Muscle layer of colon (tissue), 2 donors: ENCODE data around the gene CEP128.

ENCODE experiments used
- H3K27ac ChIP-seq: one replicate; pipeline ENCODE4 v1.7.0; 2013; ENCODE audit warnings: low read depth, mild to moderate bottlenecking, low read length, moderate library complexity
- H3K27me3 ChIP-seq, 2 donors: one replicate each; pipeline ENCODE4 v1.7.0; 2013; ENCODE audit warnings: low read length in 2 of 2, mild to moderate bottlenecking in 2 of 2; ENCODE audit not compliant: insufficient read depth in 2 of 2, control insufficient read depth in 1 of 2
- H3K36me3 ChIP-seq: one replicate; pipeline ENCODE4 v1.7.0; 2013; ENCODE audit warnings: mild to moderate bottlenecking, low read length; ENCODE audit not compliant: insufficient read depth
- H3K4me1 ChIP-seq: one replicate; pipeline ENCODE4 v1.7.0; 2013; ENCODE audit warnings: mild to moderate bottlenecking, low read length; ENCODE audit not compliant: insufficient read depth
- H3K4me3 ChIP-seq, 2 donors: one replicate each; pipeline ENCODE4 v1.7.0; 2013; ENCODE audit warnings: low read length in 2 of 2, low read depth in 1 of 2, mild to moderate bottlenecking in 1 of 2, moderate library complexity in 1 of 2
- H3K9ac ChIP-seq: one replicate; pipeline ENCODE4 v1.7.0; 2013; ENCODE audit warnings: low read length
- H3K9me3 ChIP-seq: one replicate; pipeline ENCODE4 v1.7.0; 2013; ENCODE audit warnings: mild to moderate bottlenecking, low read length
- donor health status: abdominal sarcoma.
- donor health status: Adenocarcinoma of cecum.

Gene CEP128

GRCh38 chr14:80700601-80701000 lies 240.9 kb downstream of the CEP128 start:
- Histone ChIP-seq H3K27ac (no peak overlapping the region), H3K9ac (no peak overlapping the region), H3K36me3 (no peaks in the 10 kb centered on the region), H3K9me3 (no peaks in the 10 kb centered on the region), H3K4me1 (no peaks in the 10 kb centered on the region), H3K27me3 (no peaks in the 10 kb centered on the region), H3K4me3 (no peak overlapping the region)

GRCh38 chr14:80699861-80700260 lies 241.7 kb downstream of the CEP128 start:
- H3K36me3 ChIP-seq = no peaks in the 10 kb centered on the region
- no peaks in the 10 kb centered on the region for H3K27me3 ChIP-seq
- H3K27ac ChIP-seq = no peak overlapping the region
- no peak overlapping the region for H3K4me3 ChIP-seq
- no peaks in the 10 kb centered on the region for H3K9me3 ChIP-seq
- no peak overlapping the region for H3K9ac ChIP-seq
- no peaks in the 10 kb centered on the region for H3K4me1 ChIP-seq

- no peak overlapping the region for H3K9ac ChIP-seq
- no peaks in the 10 kb centered on the region for H3K27me3 ChIP-seq
- no peak overlapping the region for H3K4me3 ChIP-seq
- H3K27ac ChIP-seq = no peak overlapping the region
- no peaks in the 10 kb centered on the region for H3K36me3 ChIP-seq
- no peaks in the 10 kb centered on the region for H3K4me1 ChIP-seq
- no peaks in the 10 kb centered on the region for H3K9me3 ChIP-seq
These were observed 242.6 kb downstream of the CEP128 start for GRCh38 chr14:80698974-80699373.

- Histone ChIP-seq H3K9ac (no peak overlapping the region), H3K27ac (no peak overlapping the region), H3K36me3 (no peaks in the 10 kb centered on the region), H3K4me1 (no peaks in the 10 kb centered on the region), H3K4me3 (no peak overlapping the region), H3K27me3 (no peaks in the 10 kb centered on the region), H3K9me3 (no peaks in the 10 kb centered on the region)
These were observed 245.7 kb downstream of the CEP128 start for GRCh38 chr14:80695869-80696268.

- H3K9ac ChIP-seq = no peak overlapping the region
- H3K4me3 ChIP-seq = no peak overlapping the region
- H3K27ac ChIP-seq = no peak overlapping the region
- H3K4me1 ChIP-seq = no peaks in the 10 kb centered on the region
- H3K36me3 ChIP-seq = no peaks in the 10 kb centered on the region
- H3K9me3 ChIP-seq = no peaks in the 10 kb centered on the region
- H3K27me3 ChIP-seq = no peaks in the 10 kb centered on the region
These were observed 248.6 kb downstream of the CEP128 start for GRCh38 chr14:80692903-80693302.

GRCh38 chr14:80681651-80682050 lies 259.9 kb downstream of the CEP128 start:
- H3K9me3 ChIP-seq = no peaks in the 10 kb centered on the region
- no peaks in the 10 kb centered on the region for H3K4me1 ChIP-seq
- H3K9ac ChIP-seq = no peak overlapping the region
- no peak overlapping the region for H3K4me3 ChIP-seq
- H3K27ac ChIP-seq = no peak overlapping the region
- H3K36me3 ChIP-seq = no peaks in the 10 kb centered on the region
- no peaks in the 10 kb centered on the region for H3K27me3 ChIP-seq

- no peak overlapping the region for H3K9ac ChIP-seq
- H3K9me3 ChIP-seq = no peaks in the 10 kb centered on the region
- no peaks in the 10 kb centered on the region for H3K4me1 ChIP-seq
- H3K27ac ChIP-seq = no peak overlapping the region
- no peaks in the 10 kb centered on the region for H3K36me3 ChIP-seq
- H3K4me3 ChIP-seq = no peak overlapping the region
- H3K27me3 ChIP-seq = no peaks in the 10 kb centered on the region
These were observed 262.3 kb downstream of the CEP128 start for GRCh38 chr14:80679273-80679672.

- Histone ChIP-seq H3K4me1 (no peaks in the 10 kb centered on the region), H3K36me3 (no peaks in the 10 kb centered on the region), H3K9ac (no peak overlapping the region), H3K4me3 (no peak overlapping the region), H3K9me3 (no peaks in the 10 kb centered on the region), H3K27ac (no peak overlapping the region), H3K27me3 (no peaks in the 10 kb centered on the region)
These were observed 263.1 kb downstream of the CEP128 start for GRCh38 chr14:80678436-80678835.

GRCh38 chr14:80669426-80669825 lies 272.1 kb downstream of the CEP128 start:
- no peak overlapping the region for H3K4me3 ChIP-seq
- no peaks in the 10 kb centered on the region for H3K9me3 ChIP-seq
- H3K27me3 ChIP-seq = no peaks in the 10 kb centered on the region
- no peak overlapping the region for H3K27ac ChIP-seq
- no peaks in the 10 kb centered on the region for H3K36me3 ChIP-seq
- no peaks in the 10 kb centered on the region for H3K4me1 ChIP-seq
- no peak overlapping the region for H3K9ac ChIP-seq

GRCh38 chr14:80664576-80664975 lies 277.0 kb downstream of the CEP128 start:
- Histone ChIP-seq H3K9me3 (no peaks in the 10 kb centered on the region), H3K9ac (no peak overlapping the region), H3K27me3 (no peaks in the 10 kb centered on the region), H3K36me3 (no peaks in the 10 kb centered on the region), H3K4me1 (no peaks in the 10 kb centered on the region), H3K4me3 (no peak overlapping the region), H3K27ac (no peak overlapping the region)

- Histone ChIP-seq H3K27me3 (no peaks in the 10 kb centered on the region), H3K4me3 (no peak overlapping the region), H3K36me3 (no peaks in the 10 kb centered on the region)
These were observed 278.0 kb downstream of the CEP128 start for GRCh38 chr14:80663541-80663940.

GRCh38 chr14:80659783-80660182 lies 281.8 kb downstream of the CEP128 start:
- Histone ChIP-seq H3K36me3 (no peaks in the 10 kb centered on the region), H3K4me3 (no peak overlapping the region), H3K27ac (no peak overlapping the region), H3K9ac (no peak overlapping the region), H3K27me3 (no peaks in the 10 kb centered on the region), H3K9me3 (no peaks in the 10 kb centered on the region), H3K4me1 (no peaks in the 10 kb centered on the region)

More at GRCh38 chr14:80663541-80663940, 278.0 kb downstream of the CEP128 start:
- Histone ChIP-seq H3K9me3 (no peaks in the 10 kb centered on the region), H3K9ac (no peak overlapping the region), H3K27ac (no peak overlapping the region), H3K4me1 (no peaks in the 10 kb centered on the region)
